Lung (tissue), 12 donors: ENCODE results near the gene GALNT3. TPM values are rescaled to one million over a fixed set of nuclear protein-coding genes. Genes with fewer than 3 reads are reported as not detected.
A peak's percentile ranks its signal among the peaks of the same experiment; 100 is the strongest.

Experiments used
- ATAC-seq: fragments of 200-7000 bp; cut with Tn5 transposase; one replicate; pipeline ENCODE4 v1.9.1; 2020; ENCODE audit warnings: moderate number of reproducible peaks; ENCODE audit not compliant: insufficient read depth, low FRiP score
- DNase-seq, 3 donors: peaks; one replicate each; pipeline ENCODE4 v3.0.0-alpha.2; 2013 to 2017
- H3K27ac ChIP-seq, 2 donors: one replicate each; pipeline ENCODE4 v1.5.1; 2013; ENCODE audit warnings: mild to moderate bottlenecking in 2 of 2, moderate library complexity in 2 of 2, control low read depth in 1 of 2, inconsistent platforms in 1 of 2, low read depth in 1 of 2, low read length in 1 of 2
- H3K27me3 ChIP-seq, 3 donors: one replicate each; pipeline ENCODE4 v1.5.1; 2013; ENCODE audit warnings: low read length in 2 of 3; ENCODE audit not compliant: control insufficient read depth in 3 of 3, insufficient read depth in 3 of 3
- H3K36me3 ChIP-seq, 4 donors: one replicate each; pipeline ENCODE4 v1.5.1; 2013; ENCODE audit warnings: low read length in 4 of 4, mild to moderate bottlenecking in 1 of 4, moderate library complexity in 1 of 4; ENCODE audit not compliant: control insufficient read depth in 4 of 4, insufficient read depth in 4 of 4
- H3K4me1 ChIP-seq, 5 donors: one replicate each; pipeline ENCODE4 v1.5.1; 2013; ENCODE audit warnings: low read length in 5 of 5, mild to moderate bottlenecking in 2 of 5, moderate library complexity in 1 of 5; ENCODE audit not compliant: control insufficient read depth in 5 of 5, insufficient read depth in 5 of 5
- H3K4me3 ChIP-seq: one replicate; pipeline ENCODE4 v1.5.1; 2013; ENCODE audit warnings: mild to moderate bottlenecking, control low read depth, moderate library complexity
- H3K9ac ChIP-seq, 2 donors: one replicate each; pipeline ENCODE4 v1.5.1; 2013; ENCODE audit warnings: low read length in 2 of 2, control low read depth in 1 of 2; ENCODE audit not compliant: insufficient read depth in 1 of 2
- H3K9me3 ChIP-seq, 4 donors: one replicate each; pipeline ENCODE4 v1.5.1; 2013; ENCODE audit warnings: low read length in 3 of 4, mild to moderate bottlenecking in 1 of 4, moderate library complexity in 1 of 4; ENCODE audit not compliant: control insufficient read depth in 4 of 4, insufficient read depth in 3 of 4
- WGBS, 2 donors: extraction: QIAGEN DNeasy Blood & Tissue Kit; methylation state at CpG; one replicate each; pipeline ENCODE4 v1.1.7; 2013; 5-methylcytosine and 5-hydroxymethylcytosine counted together
- polyA plus RNA-seq, 2 donors: library from polyadenylated mRNA; stranded (reverse); fragments of 200-250 nt; gene quantifications; one replicate each; pipeline ENCODE4 v1.2.1, GENCODE V29; 2013
- total RNA-seq, 2 donors: library from RNA; depleted of rRNA in 1 of 2; stranded (reverse); fragments of >200 nt in 1 of 2; gene quantifications; one replicate each; pipeline ENCODE4 v1.2.1, GENCODE V29; 2014 to 2021
- TF ChIP-seq, protein P1 (sequence below): IDR thresholded peaks from 2 replicates; pipeline ENCODE4 v1.5.1; 2012; ENCODE audit warnings: mild to moderate bottlenecking; ENCODE audit errors: control extremely low read depth, extremely low read depth
- donor health status: control.
- donor health status: control.
- donor health status: Bipolar disorder and iron deficiency.
- donor health status: healthy.
- donor health status: DM: yes; HTN: yes; CAD: no.

Gene GALNT3
- total and polyA plus RNA-seq, 4 donors, result 15.4 to 41.9 (median 22.8) TPM

DNA sequence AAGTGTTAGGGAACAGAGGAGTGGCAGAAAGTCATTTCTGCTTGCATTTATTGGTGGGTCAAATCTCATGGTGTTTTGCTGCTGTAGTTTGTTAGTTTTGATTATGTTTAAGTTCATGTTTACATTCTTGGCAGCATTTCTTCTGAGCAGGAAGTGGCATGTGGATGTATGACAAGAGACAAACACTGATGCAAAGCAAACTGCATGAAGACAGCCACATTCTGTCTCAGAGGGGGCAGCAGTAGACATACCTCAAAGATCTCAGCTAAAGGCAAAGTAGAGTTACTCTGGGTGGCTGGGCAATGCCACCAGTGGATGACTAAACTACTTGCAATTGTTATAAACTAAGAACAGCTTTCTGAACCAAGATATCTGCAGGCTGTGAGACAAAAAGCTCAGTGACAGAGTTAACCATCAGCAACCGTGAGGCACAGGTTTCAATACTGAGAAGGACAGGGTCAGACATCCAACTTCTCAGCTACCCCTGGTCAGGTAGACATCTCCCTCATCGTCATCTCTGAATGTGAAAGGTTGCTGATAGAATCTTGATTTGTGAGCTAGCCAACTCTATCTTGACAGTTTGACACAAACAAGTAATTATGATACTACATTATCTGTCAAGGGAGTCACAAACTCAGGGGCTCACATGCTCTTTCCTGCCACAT is 16.4 kb downstream of the GALNT3 start:
- DNase-seq (peak; percentile 31 to 69 (median 68)), ATAC-seq (no peak)
- peaks cover 0 to 15% (median 3%) of the 10 kb centered on the region in 5 donors for H3K4me1 ChIP-seq
- H3K4me3 ChIP-seq, result no peak overlapping the region
- H3K9me3 ChIP-seq, result peaks cover 0 to 5% (median 2%) of the 10 kb centered on the region in 4 donors
- peaks cover 0 to 2% (median 0%) of the 10 kb centered on the region in 4 donors for H3K36me3 ChIP-seq
- H3K27ac ChIP-seq, result no peak overlapping the region
- TF ChIP-seq, protein P1, sequence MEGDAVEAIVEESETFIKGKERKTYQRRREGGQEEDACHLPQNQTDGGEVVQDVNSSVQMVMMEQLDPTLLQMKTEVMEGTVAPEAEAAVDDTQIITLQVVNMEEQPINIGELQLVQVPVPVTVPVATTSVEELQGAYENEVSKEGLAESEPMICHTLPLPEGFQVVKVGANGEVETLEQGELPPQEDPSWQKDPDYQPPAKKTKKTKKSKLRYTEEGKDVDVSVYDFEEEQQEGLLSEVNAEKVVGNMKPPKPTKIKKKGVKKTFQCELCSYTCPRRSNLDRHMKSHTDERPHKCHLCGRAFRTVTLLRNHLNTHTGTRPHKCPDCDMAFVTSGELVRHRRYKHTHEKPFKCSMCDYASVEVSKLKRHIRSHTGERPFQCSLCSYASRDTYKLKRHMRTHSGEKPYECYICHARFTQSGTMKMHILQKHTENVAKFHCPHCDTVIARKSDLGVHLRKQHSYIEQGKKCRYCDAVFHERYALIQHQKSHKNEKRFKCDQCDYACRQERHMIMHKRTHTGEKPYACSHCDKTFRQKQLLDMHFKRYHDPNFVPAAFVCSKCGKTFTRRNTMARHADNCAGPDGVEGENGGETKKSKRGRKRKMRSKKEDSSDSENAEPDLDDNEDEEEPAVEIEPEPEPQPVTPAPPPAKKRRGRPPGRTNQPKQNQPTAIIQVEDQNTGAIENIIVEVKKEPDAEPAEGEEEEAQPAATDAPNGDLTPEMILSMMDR, result no peak
- 87 to 89% methylated on average over 2 of the region's 2 CpGs for WGBS, 2 donors
- H3K9ac ChIP-seq, result no peak overlapping the region
- no peaks in the 10 kb centered on the region for H3K27me3 ChIP-seq

DNA sequence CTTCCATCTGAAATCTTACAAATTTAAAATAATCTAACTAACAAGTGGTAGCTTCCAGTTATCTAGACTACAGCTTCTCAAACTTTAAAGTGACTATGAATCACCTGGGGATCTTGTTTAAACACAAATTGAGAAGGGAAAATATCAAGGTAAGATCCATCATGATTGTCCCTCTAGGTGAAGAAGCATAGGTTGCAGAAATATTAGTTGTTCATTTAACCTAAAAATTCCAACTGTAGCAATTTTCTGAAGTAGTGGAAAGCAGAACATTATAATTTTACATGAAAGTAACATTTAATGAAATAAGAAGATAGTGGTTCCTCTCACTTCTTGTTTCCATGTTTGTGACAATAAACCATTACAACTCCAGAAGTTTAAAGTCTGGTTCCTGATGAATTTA is 17.3 kb downstream of the GALNT3 start:
- TF ChIP-seq, protein P1, result no peak
- Histone ChIP-seq H3K27me3 (no peaks in the 10 kb centered on the region), H3K4me1 (peaks cover 0 to 15% (median 3%) of the 10 kb centered on the region in 5 donors), H3K4me3 (no peak overlapping the region), H3K36me3 (peaks cover 0 to 2% (median 0%) of the 10 kb centered on the region in 4 donors), H3K9ac (no peak overlapping the region), H3K9me3 (peaks cover 0 to 5% (median 2%) of the 10 kb centered on the region in 4 donors), H3K27ac (no peak overlapping the region)
- DNase-seq, result no peak
- ATAC-seq, result no peak

DNA sequence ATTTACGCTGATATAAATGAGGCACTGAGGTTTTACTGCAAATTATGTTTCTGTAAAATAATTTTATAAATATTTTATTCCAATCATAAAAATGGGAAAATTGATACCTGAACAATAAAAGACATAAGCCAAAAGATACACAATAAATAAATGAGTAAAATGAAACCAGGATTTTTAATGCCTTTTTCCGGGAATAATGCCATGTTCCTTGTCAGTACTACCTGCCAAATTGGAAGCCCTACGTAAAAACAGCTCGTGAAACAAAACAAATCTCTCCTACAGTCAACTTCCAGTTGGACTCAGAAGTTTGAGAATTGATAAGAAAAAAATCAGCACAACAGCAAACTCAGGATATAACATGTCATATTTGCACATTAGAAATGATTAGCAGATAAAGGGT is 18.0 kb downstream of the GALNT3 start:
- peak in 1 of 3 donors; percentile 30 for DNase-seq

More for the DNA sequence above, 18.0 kb downstream of the GALNT3 start:
- Histone ChIP-seq H3K4me1 (peaks cover 0 to 15% (median 3%) of the 10 kb centered on the region in 5 donors), H3K9ac (no peak overlapping the region), H3K27ac (no peak overlapping the region), H3K27me3 (no peaks in the 10 kb centered on the region), H3K9me3 (peaks cover 0 to 5% (median 2%) of the 10 kb centered on the region in 4 donors), H3K4me3 (no peak overlapping the region), H3K36me3 (peaks cover 0 to 2% (median 0%) of the 10 kb centered on the region in 4 donors)
- 41 to 61% methylated on average over 4 of the region's 4 CpGs for WGBS, 2 donors
- no peak for ATAC-seq
- TF ChIP-seq, protein P1, result no peak
